22Rv1 (cell line): Measurements from ENCODE around the gene TXK.

Experiments
- ZFX ChIP-seq: fragments of 450-650 bp; IDR thresholded peaks from 2 replicates; pipeline ENCODE4 v1.6.1; 2017; ENCODE audit warnings: antibody characterized with exemption, borderline replicate concordance
- TF ChIP-seq, protein P1 (sequence below): fragments of 450-650 bp; IDR thresholded peaks from 2 replicates; pipeline ENCODE4 v1.5.1; 2017; ENCODE audit warnings: mild to moderate bottlenecking

DNA sequence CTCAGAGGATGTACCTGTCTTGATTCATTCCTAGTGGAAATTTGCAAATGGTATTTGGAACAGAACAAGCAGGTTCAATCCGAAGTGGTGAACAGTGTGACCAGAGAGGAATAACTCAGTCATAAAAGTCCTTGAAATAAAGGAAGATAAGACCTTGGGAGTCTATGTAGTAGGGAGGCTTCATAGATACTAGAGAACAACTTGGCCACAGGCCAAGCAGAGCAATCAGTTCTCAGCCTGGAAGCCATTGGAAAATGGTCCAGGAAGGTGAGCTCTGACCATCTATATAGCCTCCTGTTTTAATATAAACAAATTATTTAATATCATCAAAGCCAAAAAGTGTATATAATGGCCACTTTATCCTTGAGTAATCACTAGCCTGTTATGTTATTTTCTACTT lies 11.3 kb downstream of the TXK start:
- TF ChIP-seq, protein P1, sequence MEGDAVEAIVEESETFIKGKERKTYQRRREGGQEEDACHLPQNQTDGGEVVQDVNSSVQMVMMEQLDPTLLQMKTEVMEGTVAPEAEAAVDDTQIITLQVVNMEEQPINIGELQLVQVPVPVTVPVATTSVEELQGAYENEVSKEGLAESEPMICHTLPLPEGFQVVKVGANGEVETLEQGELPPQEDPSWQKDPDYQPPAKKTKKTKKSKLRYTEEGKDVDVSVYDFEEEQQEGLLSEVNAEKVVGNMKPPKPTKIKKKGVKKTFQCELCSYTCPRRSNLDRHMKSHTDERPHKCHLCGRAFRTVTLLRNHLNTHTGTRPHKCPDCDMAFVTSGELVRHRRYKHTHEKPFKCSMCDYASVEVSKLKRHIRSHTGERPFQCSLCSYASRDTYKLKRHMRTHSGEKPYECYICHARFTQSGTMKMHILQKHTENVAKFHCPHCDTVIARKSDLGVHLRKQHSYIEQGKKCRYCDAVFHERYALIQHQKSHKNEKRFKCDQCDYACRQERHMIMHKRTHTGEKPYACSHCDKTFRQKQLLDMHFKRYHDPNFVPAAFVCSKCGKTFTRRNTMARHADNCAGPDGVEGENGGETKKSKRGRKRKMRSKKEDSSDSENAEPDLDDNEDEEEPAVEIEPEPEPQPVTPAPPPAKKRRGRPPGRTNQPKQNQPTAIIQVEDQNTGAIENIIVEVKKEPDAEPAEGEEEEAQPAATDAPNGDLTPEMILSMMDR, result no peak
- no peak for TF ChIP-seq ZFX
